ENCODE data around the gene MAP3K6. TPM values are rescaled to one million over a fixed set of nuclear protein-coding genes. Genes with fewer than 3 reads are reported as not detected.

The MAP3K6 gene
- total and polyA plus RNA-seq, 2 donors (not counting 3 experiments of a cell fraction or from before 2014, with no cell fraction given), result 9.9 to 12.4 TPM

- BruUV-seq (replicated peaks), result no TSS peak
- ChIA-PET CTCF (interaction anchor here (0.6 to 2.0 kb wide), 7 partner anchors 10 to 416 kb away, joined by 3 to 8 read pairs (median 5); no protein-coding TSS in a partner anchor), POLR2A (no interaction called here)
- Histone ChIP-seq H3K36me3 (ENCODE audit: control insufficient read depth in 2 of 2, extremely low read depth in 1 of 2, insufficient read depth in 2 of 2, low read length in 2 of 2) (no peaks in the 10 kb centered on the region), H3K27me3 (ENCODE audit: control insufficient read depth in 2 of 2, insufficient read depth in 2 of 2, low read length in 2 of 2) (peaks cover 0 to 4% of the 10 kb centered on the region in 2 experiments), H3K9ac (replicated peaks; ENCODE audit: extremely low read depth, insufficient read depth, low read length) (no peak overlapping the region), H3K9me1 (replicated peaks; ENCODE audit: control insufficient read depth, extremely low read depth, insufficient read depth, low read length) (no peaks in the 10 kb centered on the region), H3K9me3 (replicated peaks; ENCODE audit: control insufficient read depth, insufficient read depth, low read length) (no peaks in the 10 kb centered on the region), H3K4me2 (ENCODE audit: insufficient read depth, low read length) (no peak overlapping the region), H2AFZ (ENCODE audit: low read depth, low read length) (no peak overlapping the region), H3K4me1 (ENCODE audit: control insufficient read depth, extremely low read depth, insufficient read depth, low read length) (no peaks in the 10 kb centered on the region), H3K4me3 (replicated peaks in 1 of 3; ENCODE audit: insufficient read depth in 1 of 3, low read depth in 1 of 3, low read length in 3 of 3) (no peak overlapping the region), H3K27ac (ENCODE audit: insufficient read depth, low read depth, low read length) (no peak overlapping the region), H3K79me2 (ENCODE audit: control insufficient read depth, insufficient read depth, low read length) (no peaks in the 10 kb centered on the region), H4K20me1 (replicated peaks; ENCODE audit: control insufficient read depth, extremely low read depth, insufficient read depth, low read length) (no peaks in the 10 kb centered on the region)
- dilution Hi-C loops (cut with MboI; ENCODE audit: extremely low pct_ligation_motif_present, low sequenced_read_pairs) (no loop called here), intact Hi-C loops (cut with micrococcal nuclease) (no loop called here)
- no peak for DNase-seq (ENCODE audit: low read depth, low spot score)
- FAIRE-seq, result no peak
- TF ChIP-seq EZH2 (IDR thresholded peaks at IDR 0.05; ENCODE audit: borderline replicate concordance, low read depth, low read length, severe bottlenecking) (no peak), POLR2AphosphoS5 (IDR thresholded peaks at IDR 0.05; ENCODE audit: insufficient read depth, low read depth, low read length) (no peak), FOS (IDR thresholded peaks at IDR 0.05; ENCODE audit: borderline replicate concordance, insufficient read depth, low read length) (no peak)
- TF ChIP-seq, protein P1, sequence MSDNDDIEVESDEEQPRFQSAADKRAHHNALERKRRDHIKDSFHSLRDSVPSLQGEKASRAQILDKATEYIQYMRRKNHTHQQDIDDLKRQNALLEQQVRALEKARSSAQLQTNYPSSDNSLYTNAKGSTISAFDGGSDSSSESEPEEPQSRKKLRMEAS (IDR thresholded peaks at IDR 0.05; ENCODE audit: insufficient read depth, insufficient read length), result no peak
- TF ChIP-seq, protein P2, sequence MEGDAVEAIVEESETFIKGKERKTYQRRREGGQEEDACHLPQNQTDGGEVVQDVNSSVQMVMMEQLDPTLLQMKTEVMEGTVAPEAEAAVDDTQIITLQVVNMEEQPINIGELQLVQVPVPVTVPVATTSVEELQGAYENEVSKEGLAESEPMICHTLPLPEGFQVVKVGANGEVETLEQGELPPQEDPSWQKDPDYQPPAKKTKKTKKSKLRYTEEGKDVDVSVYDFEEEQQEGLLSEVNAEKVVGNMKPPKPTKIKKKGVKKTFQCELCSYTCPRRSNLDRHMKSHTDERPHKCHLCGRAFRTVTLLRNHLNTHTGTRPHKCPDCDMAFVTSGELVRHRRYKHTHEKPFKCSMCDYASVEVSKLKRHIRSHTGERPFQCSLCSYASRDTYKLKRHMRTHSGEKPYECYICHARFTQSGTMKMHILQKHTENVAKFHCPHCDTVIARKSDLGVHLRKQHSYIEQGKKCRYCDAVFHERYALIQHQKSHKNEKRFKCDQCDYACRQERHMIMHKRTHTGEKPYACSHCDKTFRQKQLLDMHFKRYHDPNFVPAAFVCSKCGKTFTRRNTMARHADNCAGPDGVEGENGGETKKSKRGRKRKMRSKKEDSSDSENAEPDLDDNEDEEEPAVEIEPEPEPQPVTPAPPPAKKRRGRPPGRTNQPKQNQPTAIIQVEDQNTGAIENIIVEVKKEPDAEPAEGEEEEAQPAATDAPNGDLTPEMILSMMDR (IDR thresholded peaks at IDR 0.05; ENCODE audit: extremely low read depth in 1 of 2, insufficient read depth in 1 of 2, low read depth in 1 of 2, low read length in 2 of 2), result no peak
Observed at GRCh38 chr1:27316860-27317259, 49.9 kb downstream of the MAP3K6 start.

All from endothelial cell of umbilical vein (primary cell).